HepG2 (cell line): ENCODE data around the gene DIS3L2. TPM values are rescaled to one million over a fixed set of nuclear protein-coding genes. Genes with fewer than 3 reads are reported as not detected.

ENCODE experiments used
- ATAC-seq: fragments of 200-7000 bp; cut with Tn5 transposase; 3 replicates; pipeline ENCODE4 v1.9.1; 2020; ENCODE audit warnings: mild to moderate bottlenecking, moderate library complexity
- BruUV-seq: library from RNA; stranded (reverse); fragments of 400-500 nt; replicated peaks from 2 replicates; lab custom pipeline; 2021; lab: Mats Ljungman, UMichigan
- CTCF ChIA-PET: fragments of 300-600 bp; formaldehyde crosslinking; extraction: SDS; loops from one replicate; lab custom pipeline; 2021; ENCODE audit warnings: low total read pairs, inconsistent platforms, low intra/inter-chr PET ratio; lab: Yijun Ruan, JAX
- POLR2A ChIA-PET: fragments of 350-600 bp; sonication (Branson Sonifier 250); formaldehyde crosslinking; loops from one replicate; lab custom pipeline; 2020; ENCODE audit warnings: antibody characterized with exemption, inconsistent platforms; lab: Yijun Ruan, JAX
- DNase-seq: peaks from one replicate; pipeline ENCODE4 v3.0.0-alpha.2; 2015; ENCODE audit warnings: low spot score
- FAIRE-seq: peaks from 3 replicates; lab custom pipeline; 2011; peaks lifted over from hg19 to GRCh38; lab: Jason Lieb, UNC
- H2AFZ ChIP-seq: one replicate; pipeline ENCODE4 v1.6.1; 2011; ENCODE audit warnings: low read length, inconsistent platforms
- H3K27ac ChIP-seq: fragments of 300-600 bp; 3 replicates; pipeline ENCODE4 v1.8.0; 2011; ENCODE audit warnings: mixed run types, mild to moderate bottlenecking, mixed read lengths, low read length, inconsistent platforms; ENCODE audit not compliant: insufficient read depth; ENCODE audit errors: extremely low read length
- H3K27me3 ChIP-seq, 2 experiments: fragments of 200-600 bp in 1 of 2; 2 replicates in 1 of 2; 3 replicates in 1 of 2; pipeline versions ENCODE4 v1.6.0 to v1.8.0; 2011; ENCODE audit warnings: low read length in 2 of 2, mild to moderate bottlenecking in 2 of 2, moderate library complexity in 2 of 2, inconsistent platforms in 1 of 2; ENCODE audit not compliant: insufficient read depth in 2 of 2, control insufficient read depth in 1 of 2
- H3K36me3 ChIP-seq, 2 experiments: fragments of 200-600 bp in 1 of 2; replicated peaks in 1 of 2; 2 replicates in 1 of 2; 3 replicates in 1 of 2; pipeline versions ENCODE4 v1.5.1 to v1.8.0; 2011; ENCODE audit warnings: low read length in 2 of 2, inconsistent platforms in 1 of 2; ENCODE audit not compliant: insufficient read depth in 2 of 2, control insufficient read depth in 1 of 2
- H3K4me1 ChIP-seq: 2 replicates; pipeline ENCODE4 v1.5.1; 2012; ENCODE audit warnings: low read length, inconsistent platforms; ENCODE audit not compliant: insufficient read depth
- H3K4me2 ChIP-seq: 2 replicates; pipeline ENCODE4 v1.6.0; 2011; ENCODE audit warnings: low read depth, low read length, inconsistent platforms
- H3K4me3 ChIP-seq, 3 experiments: fragments of 200-600 bp in 1 of 3; sonication (generic), shearing (Covaris generic) in 1 of 3; replicated peaks in 1 of 3; 2 replicates each; pipeline ENCODE4 v1.5.1; 2011 to 2016; ENCODE audit warnings: low read length in 3 of 3, inconsistent platforms in 2 of 3, low read depth in 2 of 3, mild to moderate bottlenecking in 2 of 3, control low read depth in 1 of 3, mixed read lengths in 1 of 3; ENCODE audit not compliant: insufficient read depth in 1 of 3
- H3K79me2 ChIP-seq: one replicate; pipeline ENCODE4 v1.6.1; 2011; ENCODE audit warnings: low read length, inconsistent platforms; ENCODE audit not compliant: insufficient read depth
- H3K9ac ChIP-seq: 2 replicates; pipeline ENCODE4 v1.6.0; 2011; ENCODE audit warnings: mild to moderate bottlenecking, low read depth, low read length, inconsistent platforms; ENCODE audit not compliant: insufficient read depth
- H3K9me3 ChIP-seq: 2 replicates; pipeline ENCODE4 v1.5.1; 2012; ENCODE audit warnings: mild to moderate bottlenecking, low read length
- H4K20me1 ChIP-seq: 2 replicates; pipeline ENCODE4 v1.6.0; 2011; ENCODE audit warnings: inconsistent platforms, mild to moderate bottlenecking, low read length, moderate library complexity; ENCODE audit not compliant: insufficient read depth
- FLYWCH1 ChIP-seq: sonication (generic); formaldehyde crosslinking; IDR thresholded peaks from 2 replicates; pipeline ENCODE4 v1.8.1; 2023; ENCODE audit warnings: mild to moderate bottlenecking, missing genetic modification reagents
- MATR3 ChIP-seq: sonication (generic); formaldehyde crosslinking; IDR thresholded peaks from 2 replicates; pipeline ENCODE4 v1.4.0; 2020; ENCODE audit warnings: missing genetic modification reagents
- NR2F6 ChIP-seq, 2 experiments: IDR thresholded peaks; 2 replicates each; pipeline ENCODE4 v1.6.1; 2016; ENCODE audit warnings: antibody characterized with exemption in 1 of 2, mild to moderate bottlenecking in 1 of 2
- PHF20 ChIP-seq: sonication (generic); formaldehyde crosslinking; IDR thresholded peaks from 2 replicates; pipeline ENCODE4 v1.5.0; 2020; ENCODE audit warnings: mild to moderate bottlenecking, missing genetic modification reagents
- RAD21 ChIP-seq: fragments of 450-650 bp; formaldehyde crosslinking; IDR thresholded peaks from 2 replicates; pipeline ENCODE4 v1.5.0; 2020; ENCODE audit warnings: mild to moderate bottlenecking
- SUZ12 ChIP-seq: fragments of 150-350 bp; IDR thresholded peaks from 2 replicates; pipeline ENCODE4 v1.6.1; 2014; ENCODE audit warnings: low read depth, low read length
- TBP ChIP-seq: sonication (generic); formaldehyde crosslinking; IDR thresholded peaks from 2 replicates; pipeline ENCODE4 v1.5.0; 2020; ENCODE audit warnings: missing genetic modification reagents
- USF2 ChIP-seq, 2 experiments: sonication (generic) in 1 of 2; formaldehyde crosslinking in 1 of 2; IDR thresholded peaks; 2 replicates each; pipeline versions ENCODE4 v1.5.1 to v1.6.1; 2011 to 2020; ENCODE audit warnings: borderline replicate concordance in 1 of 2, low read depth in 1 of 2, low read length in 1 of 2, mild to moderate bottlenecking in 1 of 2, missing genetic modification reagents in 1 of 2, moderate library complexity in 1 of 2
- ZFP62 ChIP-seq: sonication (generic); formaldehyde crosslinking; IDR thresholded peaks from 2 replicates; pipeline ENCODE4 v1.4.0; 2020; ENCODE audit warnings: missing genetic modification reagents
- ZNF121 ChIP-seq: sonication (generic); formaldehyde crosslinking; IDR thresholded peaks from 2 replicates; pipeline ENCODE4 v1.5.0; 2020; ENCODE audit warnings: mild to moderate bottlenecking, missing genetic modification reagents
- ZNF331 ChIP-seq: sonication (generic); formaldehyde crosslinking; IDR thresholded peaks from 2 replicates; pipeline ENCODE4 v1.4.0; 2020; ENCODE audit warnings: missing genetic modification reagents
- ZNF382 ChIP-seq: sonication (generic); formaldehyde crosslinking; IDR thresholded peaks from 2 replicates; pipeline ENCODE4 v1.5.0; 2020; ENCODE audit warnings: missing genetic modification reagents, mild to moderate bottlenecking, borderline replicate concordance
- ZNF543 ChIP-seq: sonication (generic); formaldehyde crosslinking; IDR thresholded peaks from 2 replicates; pipeline ENCODE4 v1.4.0; 2020; ENCODE audit warnings: mild to moderate bottlenecking, missing genetic modification reagents
- ZNF547 ChIP-seq: sonication (generic); formaldehyde crosslinking; IDR thresholded peaks from 2 replicates; pipeline ENCODE4 v1.5.1; 2020; ENCODE audit warnings: mild to moderate bottlenecking, missing genetic modification reagents
- ZNF749 ChIP-seq: sonication (generic); formaldehyde crosslinking; IDR thresholded peaks from 2 replicates; pipeline ENCODE4 v1.8.0; 2022; ENCODE audit warnings: mild to moderate bottlenecking, missing genetic modification reagents, moderate library complexity, borderline replicate concordance
- ZSCAN31 ChIP-seq: sonication (generic); formaldehyde crosslinking; IDR thresholded peaks from 2 replicates; pipeline ENCODE4 v1.5.0; 2020; ENCODE audit warnings: low read depth, mild to moderate bottlenecking, missing genetic modification reagents
- WGBS: methylation state at CpG from one replicate; pipeline ENCODE4 v1.1.6; 2017; ENCODE audit warnings: low lambda C conversion rate; 5-methylcytosine and 5-hydroxymethylcytosine counted together
- in situ Hi-C: cut with HindIII; loops from 2 replicates; pipeline ENCODE4 v1.10.0; 2017; ENCODE audit warnings: low pct_unique_long_range_greater_than_20kb; ENCODE audit not compliant: extremely low pct_ligation_motif_present
- intact Hi-C: fragments of 100-400 bp; cut with micrococcal nuclease; formaldehyde crosslinking; loops from one replicate; pipeline ENCODE4 v1.10.0; 2022; ENCODE audit not compliant: unreplicated experiment
- polyA plus RNA-seq, 8 experiments: library from polyadenylated mRNA; depleted of rRNA in 3 of 8; stranded (reverse) in 7 of 8; unstranded in 1 of 8; fragments of >200 nt; fragmentation: Illumina TruSeq in 4 of 8; extraction: Trizol in 4 of 8; gene quantifications; 2 replicates each; pipeline versions ENCODE4 v1.2.1 to v1.2.3, GENCODE V29; 2011 to 2016; ENCODE audit warnings: low read depth in 4 of 8, missing spikeins in 1 of 8, mixed read lengths in 1 of 8; ENCODE audit not compliant: insufficient read depth in 1 of 8
- total RNA-seq, 5 experiments: library from RNA; depleted of rRNA; stranded (reverse); fragments of >200 nt; fragmentation: Illumina TruSeq; extraction: Trizol; gene quantifications; 2 replicates each; pipeline ENCODE4 v1.2.3, GENCODE V29; 2016; ENCODE audit warnings: low read depth in 1 of 5
- TF ChIP-seq, protein P1 (sequence below): sonication (generic); formaldehyde crosslinking; conservative IDR thresholded peaks from 2 replicates; pipeline ENCODE4 v1.8.0; 2022; ENCODE audit warnings: mild to moderate bottlenecking, moderate library complexity, missing genetic modification reagents
- TF ChIP-seq, protein P2 (sequence below): sonication (generic); formaldehyde crosslinking; IDR thresholded peaks from 2 replicates; pipeline ENCODE4 v1.5.1; 2020; ENCODE audit warnings: mild to moderate bottlenecking, missing genetic modification reagents, borderline replicate concordance

The DIS3L2 gene
- total and polyA plus RNA-seq, 2 of the 13 experiments (the other 11 are each of a cell fraction or from before 2014, with no cell fraction given) = 7.0 to 23.9 TPM

DNA sequence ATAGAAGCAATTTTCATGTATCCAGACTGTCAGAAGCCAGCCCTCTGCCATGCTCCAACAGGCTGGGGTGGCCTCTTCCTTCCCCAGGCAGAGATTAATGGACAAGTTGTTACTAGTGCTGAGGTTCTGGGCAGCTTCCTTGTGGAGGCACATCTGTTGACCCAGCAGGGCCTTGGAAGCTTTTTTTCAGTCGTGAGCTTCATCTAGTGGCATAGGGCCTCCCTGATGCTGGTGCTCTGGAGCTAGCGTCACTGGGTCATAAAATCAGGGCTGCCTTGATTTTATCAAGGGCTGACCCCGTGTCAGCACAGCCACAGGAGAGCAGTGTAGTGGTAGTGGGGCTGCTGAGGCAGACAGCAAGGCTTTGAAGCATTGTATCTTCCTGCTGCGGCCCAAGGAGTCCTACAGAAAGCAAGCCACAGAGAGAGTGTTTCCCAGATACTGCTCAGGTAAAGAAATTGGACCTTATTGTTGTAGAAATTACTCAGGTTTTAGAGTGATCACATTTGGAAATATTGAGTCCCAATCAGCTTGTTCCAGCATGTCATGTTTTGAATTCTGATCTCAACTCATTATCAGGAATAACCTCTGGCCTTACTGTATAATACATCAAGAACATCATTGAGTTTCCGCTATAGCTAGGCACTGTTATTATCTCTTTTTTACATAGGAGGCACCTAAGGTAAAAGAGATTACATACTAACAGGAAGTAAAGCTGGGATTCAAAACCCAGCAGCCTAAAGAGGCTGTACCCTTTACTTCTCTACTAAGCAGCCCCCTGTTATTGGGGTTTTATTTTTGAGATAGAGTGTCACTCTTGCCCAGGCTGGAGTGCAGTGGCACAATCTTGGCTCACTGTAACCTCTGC, 324.7 kb downstream of the DIS3L2 start:
- Histone ChIP-seq H3K27ac (no peak overlapping the region), H3K27me3 (no peaks in the 10 kb centered on the region), H3K9ac (no peak overlapping the region), H3K79me2 (no peaks in the 10 kb centered on the region), H3K36me3 (peaks cover 1 to 19% of the 10 kb centered on the region in 2 experiments; a peak in 2 of 5 replicates), H3K4me3 (no peak overlapping the region), H3K9me3 (no peaks in the 10 kb centered on the region), H4K20me1 (no peaks in the 10 kb centered on the region), H3K4me2 (no peak overlapping the region), H2AFZ (no peak overlapping the region), H3K4me1 (peaks cover 1% of the 10 kb centered on the region; the same call in 1 of the 2 replicates)
- CTCF ChIA-PET = no interaction called here
- TF ChIP-seq, protein P1, sequence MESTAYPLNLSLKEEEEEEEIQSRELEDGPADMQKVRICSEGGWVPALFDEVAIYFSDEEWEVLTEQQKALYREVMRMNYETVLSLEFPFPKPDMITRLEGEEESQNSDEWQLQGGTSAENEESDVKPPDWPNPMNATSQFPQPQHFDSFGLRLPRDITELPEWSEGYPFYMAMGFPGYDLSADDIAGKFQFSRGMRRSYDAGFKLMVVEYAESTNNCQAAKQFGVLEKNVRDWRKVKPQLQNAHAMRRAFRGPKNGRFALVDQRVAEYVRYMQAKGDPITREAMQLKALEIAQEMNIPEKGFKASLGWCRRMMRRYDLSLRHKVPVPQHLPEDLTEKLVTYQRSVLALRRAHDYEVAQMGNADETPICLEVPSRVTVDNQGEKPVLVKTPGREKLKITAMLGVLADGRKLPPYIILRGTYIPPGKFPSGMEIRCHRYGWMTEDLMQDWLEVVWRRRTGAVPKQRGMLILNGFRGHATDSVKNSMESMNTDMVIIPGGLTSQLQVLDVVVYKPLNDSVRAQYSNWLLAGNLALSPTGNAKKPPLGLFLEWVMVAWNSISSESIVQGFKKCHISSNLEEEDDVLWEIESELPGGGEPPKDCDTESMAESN (CRISPR knock-in tag) = no peak
- TF ChIP-seq ZSCAN31 (no peak), ZNF121 (CRISPR knock-in tag) (no peak), MATR3 (CRISPR knock-in tag) (no peak), ZNF382 (CRISPR knock-in tag) (no peak), ZFP62 (CRISPR knock-in tag) (no peak), ZNF749 (CRISPR knock-in tag) (no peak), ZNF543 (no peak), RAD21 (CRISPR knock-in tag) (no peak), SUZ12 (no peak), FLYWCH1 (CRISPR knock-in tag) (no peak), ZNF547 (CRISPR knock-in tag) (no peak), TBP (CRISPR knock-in tag) (no peak), USF2 (IDR thresholded peaks at IDR 0.05; ENCODE audit: low read depth, low read length) (no peak), USF2 (CRISPR knock-in tag; IDR thresholded peaks at IDR 0.05; ENCODE audit: borderline replicate concordance) (no peak), PHF20 (no peak), NR2F6 (IDR thresholded peaks at IDR 0.05) (no peak), NR2F6 (CRISPR knock-in tag; IDR thresholded peaks at IDR 0.05) (no peak), ZNF331 (CRISPR knock-in tag) (no peak)
- TF ChIP-seq, protein P2, sequence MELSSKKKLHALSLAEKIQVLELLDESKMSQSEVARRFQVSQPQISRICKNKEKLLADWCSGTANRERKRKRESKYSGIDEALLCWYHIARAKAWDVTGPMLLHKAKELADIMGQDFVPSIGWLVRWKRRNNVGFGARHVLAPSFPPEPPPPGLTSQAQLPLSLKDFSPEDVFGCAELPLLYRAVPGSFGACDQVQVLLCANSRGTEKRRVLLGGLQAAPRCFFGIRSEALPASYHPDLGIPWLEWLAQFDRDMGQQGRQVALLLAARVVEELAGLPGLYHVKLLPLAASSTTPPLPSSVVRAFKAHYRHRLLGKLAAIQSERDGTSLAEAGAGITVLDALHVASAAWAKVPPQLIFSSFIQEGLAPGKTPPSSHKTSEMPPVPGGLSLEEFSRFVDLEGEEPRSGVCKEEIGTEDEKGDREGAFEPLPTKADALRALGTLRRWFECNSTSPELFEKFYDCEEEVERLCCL (CRISPR knock-in tag) = no peak
- POLR2A ChIA-PET = no interaction called here
- no TSS peak for BruUV-seq
- FAIRE-seq (no peak), DNase-seq (no peak), ATAC-seq (no peak)
- in situ Hi-C loops (no loop called here), intact Hi-C loops (no loop called here)
- 90% methylated on average over 5 of the region's 5 CpGs for WGBS
